AG08396 (cell line): Measurements from ENCODE around the gene TMEM181.
A peak's percentile ranks its signal among the peaks of the same experiment; 100 is the strongest.
"Not testable (repeated sequence)": the region's sequence is repeated elsewhere in the genome, so short reads cannot be mapped to it uniquely, and the experiment has no call there.

Source experiments
- DNase-seq: peaks from one replicate; pipeline ENCODE4 v3.0.0; 2012; ENCODE audit warnings: low spot score, mixed read lengths

Gene TMEM181

DNA sequence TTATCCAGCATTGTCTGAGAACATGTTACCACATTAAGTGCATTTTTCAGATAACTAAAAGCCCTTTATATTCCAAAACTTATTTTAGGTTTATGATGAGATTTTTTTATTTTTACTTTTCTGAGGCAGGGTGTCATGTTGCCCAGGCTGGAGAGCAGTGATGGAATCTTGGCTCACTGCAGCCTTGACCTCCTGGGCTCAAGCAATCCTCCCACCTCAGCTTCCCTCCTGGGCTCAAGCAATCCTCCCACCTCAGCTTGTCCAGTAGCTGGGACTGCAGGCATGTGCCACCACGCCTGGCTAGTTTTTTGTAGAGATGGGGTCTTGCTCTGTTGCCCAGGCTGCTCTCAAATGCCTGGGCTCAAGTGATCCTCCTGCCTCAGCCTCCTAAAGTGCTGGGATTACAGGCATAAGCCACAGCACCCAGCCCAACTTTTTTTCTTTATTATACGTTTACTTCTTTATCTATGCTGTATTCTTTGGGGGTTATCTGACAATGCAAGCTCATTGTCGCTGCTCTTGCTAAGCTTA is 78.5 kb downstream of the TMEM181 start:
- no peak for DNase-seq

DNA sequence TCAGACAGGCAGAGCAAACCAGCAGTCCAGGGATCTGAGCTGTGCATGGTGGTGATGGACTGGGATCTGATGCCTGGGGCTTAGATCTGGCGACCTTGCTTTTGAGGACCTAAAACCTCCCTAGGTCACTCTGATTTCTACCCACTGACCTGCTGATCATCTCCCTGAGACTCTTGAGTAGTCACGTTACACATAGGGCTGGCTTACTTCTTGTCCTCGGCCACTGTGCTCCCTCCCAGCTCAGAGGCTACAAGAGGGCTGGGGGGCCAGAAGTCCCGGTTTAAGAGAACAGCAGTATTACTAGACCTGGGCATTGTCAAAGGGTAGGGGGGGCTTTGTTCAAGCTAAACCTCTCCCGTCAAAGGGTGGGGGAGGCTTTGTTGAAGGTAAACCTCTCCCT is 79.2 kb downstream of the TMEM181 start:
- DNase-seq: no peak

DNA sequence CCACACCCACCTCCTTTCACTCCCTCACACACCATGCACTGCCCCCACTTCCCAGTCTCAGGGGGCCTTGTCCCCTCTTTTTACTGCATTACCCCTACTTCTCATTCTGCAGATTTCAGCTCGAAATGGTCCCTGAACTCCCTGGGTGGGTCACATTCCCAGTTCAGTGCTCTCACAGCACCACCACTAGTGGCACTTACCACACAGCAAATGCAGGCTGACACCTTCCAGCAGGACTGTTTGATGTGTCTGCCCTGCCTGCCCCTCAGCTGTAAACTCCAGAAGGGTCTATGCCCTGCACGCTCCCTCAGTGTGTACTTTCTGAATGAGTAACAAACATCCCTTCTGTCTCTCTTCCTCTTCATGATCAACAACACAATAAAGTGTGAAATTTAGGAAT is 80.6 kb downstream of the TMEM181 start:
- no peak for DNase-seq

DNA sequence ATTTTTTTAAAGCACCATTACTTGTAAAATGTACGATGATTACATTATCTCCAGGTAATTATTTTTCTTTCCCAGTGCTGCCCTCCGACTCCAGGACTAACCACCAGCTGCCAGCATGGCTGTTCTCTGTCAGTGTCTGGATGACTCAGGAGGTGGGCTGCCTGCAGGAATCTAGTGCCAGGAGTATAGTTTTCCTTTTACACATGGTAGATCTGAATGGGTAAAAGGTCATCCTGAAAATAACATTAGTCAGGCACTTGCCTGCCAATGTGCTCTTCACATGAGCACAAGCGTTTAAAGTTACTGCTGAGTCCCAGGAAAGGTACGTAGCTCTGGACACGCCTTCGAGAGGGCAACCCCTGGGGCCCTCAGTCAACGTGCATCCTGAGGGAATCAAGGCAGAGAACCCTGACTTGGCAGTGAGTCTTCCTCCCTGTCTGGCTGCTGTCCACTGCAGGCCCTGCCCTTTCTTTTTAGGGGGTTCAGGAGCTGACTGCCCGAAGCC is 82.3 kb downstream of the TMEM181 start:
- DNase-seq: peak; percentile 70

DNA sequence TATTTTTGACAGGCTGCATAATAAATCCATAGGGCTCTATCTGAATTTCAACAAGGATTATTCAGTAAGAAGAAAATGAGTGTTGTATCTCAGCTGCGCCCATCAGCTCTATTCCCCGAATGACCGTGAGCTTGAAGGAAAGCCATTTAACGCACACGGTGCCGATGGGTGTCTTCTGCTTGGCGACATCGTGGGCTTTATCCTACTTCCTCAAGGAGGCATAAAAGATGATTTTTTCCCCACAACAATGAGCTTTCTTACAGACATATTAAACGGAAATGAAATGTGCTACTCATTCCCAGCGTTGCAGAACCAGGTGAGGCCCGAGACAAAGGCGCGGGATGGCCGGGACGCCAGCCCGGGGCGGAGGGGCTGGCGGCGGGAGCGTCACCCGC is 83.9 kb downstream of the TMEM181 start:
- DNase-seq: no peak

DNA sequence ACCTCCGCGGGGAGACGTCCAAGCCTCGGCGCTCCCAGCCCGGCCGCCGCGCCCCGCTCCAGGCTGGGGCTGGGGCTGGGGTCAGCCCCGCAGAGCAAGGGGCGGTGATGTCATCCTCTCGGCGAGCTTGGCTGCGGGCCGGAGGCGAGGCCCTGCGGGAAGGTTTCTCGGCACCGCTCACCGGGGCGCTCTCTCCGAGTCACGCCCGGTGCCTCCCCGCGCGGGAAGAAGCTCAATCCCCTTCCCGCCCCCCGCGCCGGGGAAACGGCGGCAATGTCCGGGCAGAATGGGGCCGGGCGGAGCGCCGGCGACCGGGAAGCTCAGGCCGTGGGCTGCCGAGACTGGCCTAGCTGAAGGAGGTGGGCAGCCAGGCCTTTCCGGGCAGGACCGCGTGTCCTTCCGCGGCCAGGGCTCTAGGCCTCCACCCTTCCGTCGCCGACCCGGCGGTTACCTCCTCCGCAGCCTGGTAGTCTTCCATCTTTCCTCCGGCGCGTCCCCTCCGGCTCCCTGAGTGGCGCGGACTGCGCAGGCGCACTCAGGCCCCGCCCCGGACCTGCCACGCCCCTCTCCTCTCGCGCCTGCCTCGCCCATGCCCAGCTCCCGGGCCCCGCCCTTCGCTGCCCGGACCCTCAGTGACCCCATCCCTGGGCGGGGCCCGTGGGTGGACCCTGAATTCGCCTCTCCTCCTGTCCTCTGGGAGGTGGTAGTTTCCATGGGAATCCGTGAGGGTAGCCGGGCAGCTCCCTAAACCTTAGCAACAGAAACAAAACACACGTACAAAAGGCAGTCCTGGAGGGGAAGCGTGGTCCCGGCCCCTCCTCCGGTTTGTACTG is 84.6 kb downstream of the TMEM181 start, which contains the start of gene DYNLT1:
TSS of gene DYNLT1 (minus strand) at position 513 of the 833 bp plus-strand sequence. CDS start at position 478, 35 bp downstream.
- DNase-seq: peak; percentile 97

DNA sequence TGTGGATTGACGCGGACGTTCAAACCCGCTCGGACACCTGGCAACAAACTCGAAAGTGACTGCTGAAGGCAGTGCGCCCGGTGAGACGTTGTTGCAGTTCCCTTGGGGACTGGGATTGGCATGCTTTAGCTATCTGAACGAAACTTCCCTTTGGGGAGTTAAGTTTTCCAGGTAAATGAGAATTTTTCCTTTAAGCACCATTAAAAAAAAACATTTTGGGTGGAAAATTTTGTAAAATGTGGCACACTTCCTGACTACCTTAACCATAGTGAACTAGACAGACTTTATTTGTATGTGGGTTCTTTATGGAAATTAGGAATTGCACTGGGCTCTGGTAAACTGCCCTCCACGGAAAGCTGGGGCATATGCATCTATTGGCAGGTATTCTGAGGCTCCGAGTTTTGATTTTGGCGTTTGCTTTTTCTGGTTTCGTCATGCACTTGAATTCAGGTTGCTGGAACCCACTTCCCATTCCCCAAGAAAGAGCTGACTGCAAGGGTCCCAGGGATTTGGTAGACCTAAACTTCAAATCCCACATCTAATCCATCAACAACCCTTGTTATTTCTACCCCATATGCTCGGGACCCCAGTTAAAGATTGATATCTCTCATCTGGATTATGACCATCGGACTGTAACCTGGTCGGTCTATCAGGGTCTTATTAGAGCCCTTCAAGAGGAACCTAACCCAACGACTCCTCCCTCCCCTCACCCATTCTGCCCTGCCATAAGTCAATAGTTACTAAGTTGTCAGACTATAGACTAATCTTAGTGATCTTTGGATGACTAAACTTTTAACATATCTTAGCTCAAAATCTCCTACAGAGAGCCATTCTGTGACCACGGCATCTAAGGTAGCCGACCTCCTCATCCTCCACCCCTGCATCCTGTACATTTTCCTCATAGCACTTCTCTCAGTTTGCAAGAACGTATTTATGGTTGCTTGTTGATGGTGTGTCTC is 85.5 kb downstream of the TMEM181 start:
- no peak for DNase-seq

DNA sequence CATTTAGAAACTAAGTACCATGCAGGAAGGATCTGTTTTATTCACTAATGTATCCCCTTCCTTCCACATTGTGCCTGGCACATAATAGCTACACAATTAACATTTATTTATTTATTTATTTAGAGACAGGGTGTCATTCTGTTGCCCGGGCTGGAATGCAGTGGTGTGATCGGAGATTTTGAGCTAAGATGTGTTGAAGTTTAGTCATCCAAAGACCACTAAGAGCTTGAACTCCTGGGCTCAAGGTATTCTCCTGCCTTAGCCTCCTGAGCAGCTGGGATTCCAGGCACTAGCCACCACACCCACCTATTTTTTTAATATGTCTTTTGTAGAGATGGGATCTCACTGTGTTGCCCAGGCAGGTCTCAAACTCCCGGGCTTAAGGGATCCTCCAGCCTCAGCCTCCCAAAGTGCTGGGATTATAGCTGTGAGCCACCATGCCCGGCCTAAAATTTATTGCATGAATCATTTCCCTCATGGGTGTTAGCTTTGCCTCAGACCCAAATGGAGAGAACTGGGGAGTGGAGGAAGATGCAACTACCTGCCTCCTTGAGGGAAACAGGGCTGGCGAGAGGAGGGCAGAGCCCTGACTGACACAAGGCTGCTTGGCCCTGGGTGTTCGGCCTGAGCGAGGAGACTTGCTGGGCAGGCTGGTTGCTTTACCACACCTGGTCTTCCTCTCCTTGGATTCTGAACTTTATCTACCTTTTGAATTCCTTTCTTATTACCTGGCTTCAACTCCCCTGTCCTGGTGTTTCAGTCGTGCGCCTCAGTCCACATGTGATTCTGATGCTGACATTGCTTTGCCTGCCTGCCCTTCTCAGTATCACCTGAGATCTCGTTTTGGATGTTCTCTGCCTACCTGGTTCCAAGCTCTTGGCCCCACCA is 86.4 kb downstream of the TMEM181 start:
- DNase-seq: no peak

DNA sequence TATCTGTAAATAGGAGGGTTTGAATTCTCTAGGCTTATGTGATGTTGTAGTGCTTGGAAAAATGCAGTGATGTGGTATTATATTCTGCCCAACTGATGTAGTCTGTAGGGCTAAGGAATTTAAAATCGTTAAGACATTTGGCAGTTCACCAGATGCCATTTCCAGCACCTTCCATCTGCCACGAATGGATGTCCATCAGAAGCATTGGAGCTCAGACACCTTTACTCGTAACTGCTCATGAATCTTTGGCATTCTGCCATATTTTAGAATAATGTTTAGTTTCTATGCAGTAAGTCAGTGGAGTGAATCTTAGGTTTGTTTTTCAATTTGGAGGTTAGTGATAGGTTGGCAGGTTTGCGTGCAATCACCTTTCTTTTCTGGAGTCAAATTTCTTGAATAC is 87.6 kb downstream of the TMEM181 start:
- no peak for DNase-seq

DNA sequence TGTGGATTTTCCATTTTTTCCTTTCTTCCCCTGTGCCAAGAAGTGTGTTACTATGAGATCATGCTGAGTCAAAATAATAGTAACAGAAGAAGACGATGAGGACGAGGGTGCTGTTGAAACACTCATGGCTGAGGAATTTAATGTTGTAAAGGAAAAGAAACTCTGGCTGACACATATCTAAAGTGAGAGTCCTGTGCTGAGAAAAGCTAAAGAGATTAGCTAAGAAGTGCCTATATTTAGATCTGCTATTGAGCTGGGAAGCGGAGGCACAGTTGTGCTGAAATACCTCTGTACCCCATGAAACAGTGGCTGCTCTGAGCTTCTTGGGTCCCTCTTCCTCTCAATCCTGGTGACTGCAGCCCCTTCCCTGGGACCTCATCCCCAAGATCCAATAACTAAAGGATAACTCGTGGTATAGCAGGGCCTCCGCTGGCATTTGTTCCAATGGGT is 88.8 kb downstream of the TMEM181 start:
- DNase-seq: peak; percentile 65

DNA sequence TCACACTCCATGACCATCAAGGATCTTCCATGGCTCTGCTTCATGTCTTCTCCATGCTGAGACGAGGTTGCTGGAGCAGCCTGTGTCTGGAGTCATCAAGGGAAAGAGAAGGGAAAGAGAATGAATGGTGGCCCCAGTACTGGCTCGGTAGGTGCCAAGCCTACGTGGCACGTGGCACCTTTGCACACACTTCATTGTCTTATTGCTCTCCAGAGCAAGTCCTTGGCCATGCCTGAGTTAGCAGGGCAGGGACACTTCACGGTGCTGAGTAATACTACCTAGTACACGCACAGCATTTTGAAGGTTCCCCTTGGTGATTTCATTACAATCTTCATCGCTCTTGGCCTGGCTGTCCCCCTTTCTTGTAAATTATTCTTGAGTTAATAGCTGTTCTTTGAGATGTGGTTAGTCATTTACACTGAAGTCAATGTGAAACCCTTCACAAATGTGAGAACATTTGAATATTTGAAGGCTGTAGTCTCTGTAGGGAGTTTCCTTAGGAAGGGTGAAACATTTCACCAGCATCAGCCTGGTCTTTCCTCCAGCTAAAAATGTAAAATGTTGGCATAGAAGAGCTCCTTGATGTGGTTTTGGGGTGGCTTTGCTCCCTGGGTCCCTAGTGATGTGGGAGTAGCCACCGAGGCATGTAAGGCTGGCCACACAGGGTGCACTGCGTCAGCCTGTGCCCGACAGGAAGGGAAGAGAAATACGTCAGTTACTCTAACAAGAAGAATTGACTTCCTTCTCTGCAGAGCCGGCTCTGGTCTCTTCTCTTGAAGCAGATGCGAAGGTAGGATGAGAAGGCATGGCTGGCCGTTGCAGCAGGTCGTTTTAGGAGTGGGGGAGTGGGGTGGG is 89.6 kb downstream of the TMEM181 start, which contains the start of gene SYTL3:
TSS of gene SYTL3 (plus strand) at position 766 of the 855 bp plus-strand sequence. CDS start 13,215 bp downstream, outside the sequence.
- DNase-seq: no peak

DNA sequence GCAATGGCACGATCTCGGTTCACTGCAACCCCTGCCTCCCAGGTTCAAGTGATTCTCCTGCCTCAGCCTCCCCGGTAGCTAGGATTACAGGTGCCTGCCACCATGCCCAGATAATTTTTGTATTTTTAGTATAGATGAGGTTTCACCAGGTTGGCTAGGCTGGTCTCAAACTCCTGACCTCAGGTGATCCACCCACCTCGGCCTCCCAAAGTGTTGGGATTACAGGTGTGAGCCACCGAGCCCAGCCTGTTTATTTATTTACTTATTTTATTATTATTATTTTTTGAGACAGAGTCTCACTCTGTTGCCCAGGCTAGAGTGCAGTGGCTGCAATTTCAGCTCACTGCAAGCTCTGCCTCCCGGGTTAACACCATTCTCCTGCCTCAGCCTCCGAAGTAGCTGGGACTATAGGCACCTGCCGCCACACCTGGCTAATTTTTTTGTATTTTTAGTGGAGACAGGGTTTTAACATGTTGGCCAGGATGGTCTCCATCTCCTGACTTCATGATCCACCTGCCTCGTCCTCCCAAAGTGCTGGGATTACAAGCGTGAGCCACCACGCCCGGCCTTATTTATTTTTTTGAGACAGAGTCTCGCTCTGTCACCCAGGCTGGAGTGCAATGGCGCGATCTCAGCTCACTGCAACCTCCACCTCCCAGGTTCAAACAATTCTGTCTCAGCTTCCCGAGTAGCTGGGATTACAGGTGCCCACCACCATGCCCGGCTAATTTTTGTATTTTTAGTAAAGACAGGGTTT is 92.3 kb downstream of the TMEM181 start:
- DNase-seq: not testable (repeated sequence)

DNA sequence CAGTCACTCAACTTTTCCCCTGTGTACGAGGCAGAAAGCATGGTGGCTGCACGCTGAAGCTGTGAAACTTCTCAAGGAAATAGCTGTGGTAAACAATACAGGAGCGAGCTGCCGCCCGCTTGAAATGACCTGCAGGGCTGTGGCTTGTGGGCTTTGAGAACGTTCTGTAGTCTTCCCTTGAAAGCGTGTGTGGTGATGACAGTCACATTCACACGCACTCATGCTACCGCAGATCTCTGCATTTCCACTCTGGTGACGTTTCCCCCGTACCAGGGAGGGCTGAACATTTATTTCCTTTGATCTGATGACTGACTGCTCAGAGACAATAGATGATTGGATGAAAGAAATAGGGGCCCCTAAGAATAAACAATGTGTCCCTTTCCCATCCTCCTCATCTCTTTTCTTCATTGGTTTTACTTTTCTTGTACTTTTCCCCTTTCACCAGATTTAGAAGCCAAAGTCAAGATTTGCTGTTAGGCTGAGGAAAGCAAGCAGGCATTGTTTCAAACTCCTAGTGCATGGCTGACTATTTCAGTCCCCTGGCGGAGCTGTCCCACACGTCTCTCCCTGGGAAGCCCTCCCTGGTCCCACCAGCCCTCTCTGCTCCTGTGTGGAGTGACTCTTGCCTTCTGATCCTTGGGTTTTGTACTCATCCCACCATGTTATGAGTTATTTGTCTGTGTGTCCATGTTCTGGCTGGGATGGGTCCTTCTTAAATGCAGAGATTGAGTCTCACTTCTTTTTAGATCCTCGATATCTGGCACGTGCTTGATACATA is 93.9 kb downstream of the TMEM181 start:
- DNase-seq: no peak

DNA sequence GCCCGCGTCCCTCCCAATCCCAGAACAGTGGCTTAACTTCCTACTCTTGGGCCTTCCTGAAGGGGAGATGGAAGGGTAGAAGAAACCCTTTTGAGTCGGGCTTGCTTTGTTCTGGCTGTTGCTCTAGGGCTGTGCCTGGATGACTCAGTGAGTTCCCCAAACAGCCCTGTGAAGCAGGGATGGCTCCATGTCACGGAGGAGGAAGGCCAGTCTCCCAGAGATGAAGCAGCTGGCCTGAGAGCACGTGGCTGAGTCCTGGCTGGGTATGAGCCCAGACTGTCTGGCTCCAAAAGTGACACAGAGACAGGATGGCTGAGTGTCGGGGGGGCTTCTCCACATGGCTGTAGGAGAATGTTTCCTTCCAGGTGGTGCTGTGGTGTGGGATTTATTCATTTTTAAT is 94.6 kb downstream of the TMEM181 start:
- peak; percentile 84 for DNase-seq

DNA sequence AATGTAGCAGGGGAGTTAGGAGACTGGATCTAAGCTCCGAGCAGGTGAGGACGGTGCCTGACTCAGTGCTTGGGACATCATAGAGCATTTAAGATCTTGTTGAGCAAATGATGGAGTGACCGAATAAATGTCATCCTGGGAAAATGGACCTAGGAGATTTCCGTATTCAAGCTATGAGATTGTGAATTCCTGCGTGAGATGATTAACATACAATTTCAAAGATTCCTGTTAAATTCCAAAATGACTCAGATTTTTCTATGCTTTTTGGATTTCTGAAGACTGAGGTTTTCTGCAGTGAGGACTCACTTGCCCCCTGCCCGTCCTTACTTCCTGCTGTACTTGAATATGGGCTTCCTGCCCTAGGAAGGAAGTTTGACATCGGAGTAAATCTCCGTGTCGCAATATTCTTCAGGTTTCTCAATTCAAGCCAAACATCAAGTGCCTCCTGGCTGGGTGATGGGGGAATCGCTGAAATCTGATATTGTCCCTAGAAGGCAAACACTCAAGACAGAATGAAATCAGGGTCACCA is 95.1 kb downstream of the TMEM181 start:
- DNase-seq: no peak

DNA sequence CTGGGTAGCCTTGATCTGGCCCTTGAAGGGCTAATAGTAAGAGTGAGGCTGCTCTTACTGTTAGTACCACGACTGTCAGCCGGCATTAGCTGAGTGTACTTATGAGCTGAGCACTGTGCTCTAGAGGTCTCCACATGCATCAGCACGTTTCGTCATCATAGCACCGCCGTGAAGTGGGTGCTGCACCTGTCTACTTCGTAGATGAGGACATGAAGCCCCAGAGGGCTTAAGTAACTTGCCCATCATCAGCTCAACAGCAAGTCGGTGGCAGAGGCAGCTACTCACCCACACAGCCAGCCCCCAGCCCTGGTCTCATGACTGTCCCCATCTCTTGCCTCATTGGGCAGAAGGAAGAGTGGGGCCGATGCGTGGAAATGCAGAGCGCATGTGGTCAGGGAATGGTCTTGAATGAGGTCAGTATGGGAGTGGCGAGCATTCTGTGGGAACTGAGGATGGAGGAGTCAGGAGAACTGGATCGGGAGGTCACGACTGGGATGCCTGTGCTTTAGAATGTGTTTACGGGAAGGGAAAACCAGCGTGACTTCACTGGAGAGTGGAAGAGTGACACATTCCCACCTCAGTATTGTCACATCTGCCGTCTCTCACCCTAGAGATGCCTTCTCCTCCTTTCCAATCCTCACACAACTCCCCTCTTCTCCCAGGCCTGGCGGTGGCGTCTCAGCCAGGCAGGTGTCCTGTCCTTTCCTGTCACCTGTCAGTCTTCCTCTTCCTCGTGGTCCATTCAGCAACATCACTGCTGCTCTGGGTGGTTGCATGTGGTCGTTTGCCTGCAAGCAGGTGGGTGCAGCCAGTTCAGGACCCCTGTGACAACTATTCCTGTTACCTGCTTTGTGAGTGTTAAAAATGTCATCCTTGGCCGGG is 95.9 kb downstream of the TMEM181 start:
- DNase-seq: no peak

DNA sequence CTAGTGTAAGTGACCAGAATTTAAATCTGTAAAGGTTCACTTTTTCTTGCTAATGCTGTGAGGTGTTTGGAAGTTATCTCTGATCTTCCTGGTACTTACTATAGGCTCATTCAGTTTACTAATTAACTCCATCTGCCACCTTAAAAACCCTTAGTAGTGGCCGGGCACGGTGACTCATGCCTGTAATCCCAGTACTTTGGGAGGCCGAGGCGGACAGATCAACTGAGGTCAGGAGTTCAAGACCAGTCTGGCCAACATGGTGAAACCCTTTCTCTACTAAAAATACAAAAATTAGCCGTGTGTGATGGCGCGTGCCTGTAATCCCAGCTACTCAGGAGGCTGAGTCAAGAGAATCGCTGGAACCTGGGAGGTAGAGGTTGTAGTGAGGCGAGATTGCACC is 97.1 kb downstream of the TMEM181 start:
- not testable (repeated sequence) for DNase-seq
